ENCODE measurements around the gene POU3F1. TPM values are rescaled to one million over a fixed set of nuclear protein-coding genes. Genes with fewer than 3 reads are reported as not detected.

The POU3F1 gene
- under 0.01 and 0.43 TPM in 2 replicates for total RNA-seq

DNA sequence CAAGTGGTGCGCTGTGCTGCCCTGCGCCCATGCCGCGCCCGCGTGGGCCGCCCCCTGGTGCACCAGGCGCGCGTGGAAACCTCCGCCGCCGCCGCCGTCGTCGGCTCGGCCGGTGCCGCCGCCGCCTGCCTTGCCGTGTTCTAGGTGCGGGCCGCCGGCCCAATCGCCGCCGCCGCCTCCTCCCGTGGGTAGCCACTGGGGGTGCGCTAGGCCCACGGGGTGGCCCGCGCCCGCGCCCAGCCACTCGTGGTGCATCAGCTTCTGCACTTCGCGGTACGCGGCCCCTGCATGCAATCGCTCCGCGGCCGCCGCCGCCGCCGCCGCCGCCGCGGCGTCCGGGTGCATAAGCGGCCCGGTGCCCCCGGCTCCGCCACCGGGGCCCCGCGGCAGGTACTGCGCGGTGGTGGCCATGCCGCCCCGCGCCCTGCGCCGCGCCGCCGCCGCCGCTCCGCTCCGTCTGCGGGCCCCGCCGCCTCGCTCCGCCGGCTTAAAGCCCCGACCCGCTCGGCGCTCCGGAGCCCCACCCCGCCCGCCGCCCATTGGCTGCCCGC lies at the start of gene POU3F1:
POU3F1 (minus strand) TSS at position 461 of the 551 bp plus-strand sequence; CDS start at position 411, 50 bp downstream.

DNA sequence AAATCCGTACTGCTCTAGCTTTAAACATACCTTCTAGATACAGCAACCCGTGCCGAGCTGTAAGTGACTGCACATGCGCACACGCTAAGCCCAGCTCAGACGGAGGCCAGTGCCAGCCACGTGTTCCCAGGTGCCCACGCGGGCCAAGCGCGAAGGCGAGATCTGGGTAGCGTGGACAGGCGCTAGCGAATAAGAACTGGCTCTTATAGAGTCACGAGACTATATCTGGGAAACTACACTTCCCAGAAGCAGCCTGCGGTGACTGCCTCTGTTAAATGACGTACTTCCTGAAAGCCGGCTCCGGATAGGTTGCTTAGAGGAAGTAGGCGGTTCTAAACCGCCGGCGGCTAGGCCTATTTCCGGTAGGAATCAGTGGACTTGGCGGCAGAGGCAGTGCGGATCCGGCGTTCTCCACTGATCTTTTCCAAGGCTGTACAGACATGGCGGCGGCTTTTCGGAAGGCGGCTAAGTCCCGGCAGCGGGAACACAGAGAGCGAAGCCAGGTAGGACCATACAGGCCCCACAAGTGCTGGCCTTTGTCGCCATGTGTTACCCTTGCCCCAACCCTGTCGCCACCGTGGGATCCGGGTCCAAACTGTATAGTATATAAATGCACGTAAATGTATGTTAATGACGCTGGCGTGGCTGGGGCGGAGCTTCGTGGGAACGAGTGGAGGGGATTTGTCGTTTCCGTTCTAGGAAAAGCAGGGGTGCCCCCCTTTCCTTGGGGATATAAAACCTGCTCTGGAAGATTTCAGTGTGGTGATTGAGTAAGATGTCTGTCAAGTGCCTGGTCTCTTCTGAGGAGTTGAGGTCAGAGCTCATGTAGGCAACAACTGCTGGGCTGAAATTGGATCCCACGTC lies 34.0 kb downstream of the POU3F1 start, which contains the start of gene UTP11:
UTP11 (plus strand) TSS at position 372 of the 864 bp plus-strand sequence; CDS start at position 441, 69 bp downstream.

GRCh38 chr1:38005195-38006007 lies 41.2 kb downstream of the POU3F1 start, which contains the start of gene FHL3:
TSS of gene FHL3 (minus strand) at chr1:38005514. CDS start at chr1:37999412, 6,102 bp downstream.

Other genes with a start within 250 kb of the POU3F1 start
- 18.6 and 21.2 TPM in 2 replicates for gene C1orf122, start 239.0 kb downstream of the POU3F1 start, total RNA-seq
- gene YRDC, start 238.6 kb downstream of the POU3F1 start, total RNA-seq: 41.5 and 60.8 TPM in 2 replicates
- 7.2 and 13.0 TPM in 2 replicates for gene MTF1, start 187.2 kb downstream of the POU3F1 start, total RNA-seq
- gene INPP5B, start 99.7 kb downstream of the POU3F1 start, total RNA-seq: 7.2 and 13.7 TPM in 2 replicates
- 90.6 and 99.9 TPM in 2 replicates for gene SF3A3, start 56.8 kb downstream of the POU3F1 start, total RNA-seq
- 6.2 and 13.2 TPM in 2 replicates for gene FHL3, start 41.3 kb downstream of the POU3F1 start, total RNA-seq
- 26.7 and 28.7 TPM in 2 replicates for gene UTP11, start 34.1 kb downstream of the POU3F1 start, total RNA-seq

Data from nasal cavity respiratory epithelium epithelial cell of viscerocranial mucosa (primary cell).